A673 (cell line): ENCODE measurements around the gene NLGN1. TPM values are rescaled to one million over a fixed set of nuclear protein-coding genes. Genes with fewer than 3 reads are reported as not detected.
A peak's percentile ranks its signal among the peaks of the same experiment; 100 is the strongest.

Experiments
- BruUV-seq: library from RNA; stranded (reverse); fragments of 400-500 nt; replicated peaks from 2 replicates; lab custom pipeline; 2021; lab: Mats Ljungman, UMichigan
- CTCF ChIA-PET: fragments of 300-600 bp; sonication (Branson Sonifier 250); formaldehyde crosslinking; loops from one replicate; lab custom pipeline; 2022; ENCODE audit warnings: antibody characterized with exemption; lab: Charles Lee
- POLR2A ChIA-PET: fragments of 300-600 bp; sonication (Branson Sonifier 250); formaldehyde crosslinking; loops from one replicate; lab custom pipeline; 2022; ENCODE audit warnings: antibody characterized with exemption; ENCODE audit not compliant: low non-redundant PET; lab: Charles Lee
- DNase-seq: peaks from one replicate; pipeline ENCODE4 v3.0.0-alpha.2; 2015; ENCODE audit warnings: low spot score
- H3K27ac ChIP-seq: fragments of 200-600 bp; sonication (generic); 2 replicates; pipeline ENCODE4 v1.5.1; 2016; ENCODE audit warnings: mixed run types, low read depth, mild to moderate bottlenecking, mixed read lengths, antibody characterized with exemption, low read length; ENCODE audit not compliant: poor library complexity, severe bottlenecking
- H3K27me3 ChIP-seq: fragments of 200-600 bp; sonication (generic); replicated peaks from 2 replicates; pipeline ENCODE4 v1.6.1; 2017; ENCODE audit warnings: mixed run types, low read depth, mild to moderate bottlenecking, mixed read lengths, antibody characterized with exemption, low read length; ENCODE audit not compliant: insufficient read depth, poor library complexity
- H3K36me3 ChIP-seq: fragments of 200-600 bp; sonication (generic); 2 replicates; pipeline ENCODE4 v1.6.1; 2016; ENCODE audit warnings: mixed run types, mild to moderate bottlenecking, mixed read lengths, antibody characterized with exemption, low read length; ENCODE audit not compliant: insufficient read depth, poor library complexity, severe bottlenecking
- H3K4me1 ChIP-seq: fragments of 200-600 bp; sonication (generic); 2 replicates; pipeline ENCODE4 v1.6.1; 2017; ENCODE audit warnings: mixed run types, mild to moderate bottlenecking, mixed read lengths, antibody characterized with exemption, low read length; ENCODE audit not compliant: insufficient read depth, poor library complexity, severe bottlenecking
- H3K4me3 ChIP-seq: fragments of 200-600 bp; sonication (generic); 2 replicates; pipeline ENCODE4 v1.5.1; 2016; ENCODE audit warnings: low read depth, mixed run types, mild to moderate bottlenecking, mixed read lengths, low read length; ENCODE audit not compliant: poor library complexity, severe bottlenecking
- H3K9me3 ChIP-seq: fragments of 200-600 bp; sonication (generic); 2 replicates; pipeline ENCODE4 v1.6.1; 2016; ENCODE audit warnings: mixed run types, low read depth, mild to moderate bottlenecking, mixed read lengths, antibody characterized with exemption, low read length; ENCODE audit not compliant: poor library complexity, severe bottlenecking
- EZH2 ChIP-seq: fragments of 200-600 bp; sonication (generic); IDR thresholded peaks from 2 replicates; pipeline ENCODE4 v1.6.1; 2017; ENCODE audit warnings: borderline replicate concordance, low read depth, mild to moderate bottlenecking, mixed read lengths, antibody characterized with exemption, low read length; ENCODE audit not compliant: poor library complexity, severe bottlenecking
- intact Hi-C: fragments of 100-400 bp; cut with micrococcal nuclease; formaldehyde crosslinking; loops from one replicate; pipeline ENCODE4 v1.10.0; 2022; ENCODE audit not compliant: unreplicated experiment
- total RNA-seq: library from RNA; stranded (reverse); gene quantifications from 2 replicates; pipeline ENCODE4 v1.2.3, GENCODE V29; 2021
- TF ChIP-seq, protein P1 (sequence below): fragments of 300-800, 200-600 bp; sonication (generic); conservative IDR thresholded peaks from 2 replicates; pipeline ENCODE4 v1.5.1; 2017; ENCODE audit warnings: low read depth, mild to moderate bottlenecking, antibody characterized with exemption, low read length, moderate library complexity, mixed read lengths

NLGN1 gene
- total RNA-seq, 1 experiment from 2014 or later = 0.39 TPM

DNA sequence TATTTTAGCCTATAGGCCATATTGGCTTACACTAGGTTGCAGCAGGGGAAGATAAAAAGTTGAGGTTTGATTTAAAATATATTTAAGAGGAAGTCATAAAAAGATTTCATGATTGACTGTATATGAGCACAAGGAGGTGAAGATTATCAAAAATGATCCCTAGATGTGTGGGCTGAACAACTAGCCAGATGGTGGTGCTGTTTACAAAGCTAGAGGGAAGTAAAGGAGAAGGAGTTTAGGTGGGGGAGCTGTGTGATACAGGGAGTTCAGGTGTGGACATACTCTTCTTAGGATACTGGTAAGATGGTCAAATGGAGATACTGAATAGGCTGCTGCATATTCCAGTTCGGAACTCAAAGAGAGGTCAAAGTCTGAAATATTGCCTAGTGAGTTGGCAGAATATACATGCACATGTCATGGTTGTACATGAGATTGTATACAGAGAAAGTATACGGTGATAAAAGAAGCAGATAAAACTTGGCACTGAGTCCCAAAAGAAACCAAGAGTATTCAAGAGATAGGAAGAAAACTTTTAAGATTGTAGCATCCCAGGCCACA, 727.8 kb downstream of the NLGN1 start:
- H3K4me3 ChIP-seq = no peak overlapping the region
- intact Hi-C loops = loop anchor here (10.0 kb wide), 1 partner anchor 499 kb away; no protein-coding TSS in a partner anchor
- no TSS peak for BruUV-seq
- H3K4me1 ChIP-seq = peaks cover 10% of the 10 kb centered on the region
- no peak for TF ChIP-seq EZH2
- TF ChIP-seq, protein P1, sequence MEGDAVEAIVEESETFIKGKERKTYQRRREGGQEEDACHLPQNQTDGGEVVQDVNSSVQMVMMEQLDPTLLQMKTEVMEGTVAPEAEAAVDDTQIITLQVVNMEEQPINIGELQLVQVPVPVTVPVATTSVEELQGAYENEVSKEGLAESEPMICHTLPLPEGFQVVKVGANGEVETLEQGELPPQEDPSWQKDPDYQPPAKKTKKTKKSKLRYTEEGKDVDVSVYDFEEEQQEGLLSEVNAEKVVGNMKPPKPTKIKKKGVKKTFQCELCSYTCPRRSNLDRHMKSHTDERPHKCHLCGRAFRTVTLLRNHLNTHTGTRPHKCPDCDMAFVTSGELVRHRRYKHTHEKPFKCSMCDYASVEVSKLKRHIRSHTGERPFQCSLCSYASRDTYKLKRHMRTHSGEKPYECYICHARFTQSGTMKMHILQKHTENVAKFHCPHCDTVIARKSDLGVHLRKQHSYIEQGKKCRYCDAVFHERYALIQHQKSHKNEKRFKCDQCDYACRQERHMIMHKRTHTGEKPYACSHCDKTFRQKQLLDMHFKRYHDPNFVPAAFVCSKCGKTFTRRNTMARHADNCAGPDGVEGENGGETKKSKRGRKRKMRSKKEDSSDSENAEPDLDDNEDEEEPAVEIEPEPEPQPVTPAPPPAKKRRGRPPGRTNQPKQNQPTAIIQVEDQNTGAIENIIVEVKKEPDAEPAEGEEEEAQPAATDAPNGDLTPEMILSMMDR = peak; percentile 80
- H3K27ac ChIP-seq = no peak overlapping the region
- no peaks in the 10 kb centered on the region for H3K9me3 ChIP-seq
- peak; percentile 61 for DNase-seq
- ChIA-PET CTCF (no interaction called here), POLR2A (no interaction called here)
- H3K27me3 ChIP-seq = no peaks in the 10 kb centered on the region
- H3K36me3 ChIP-seq = no peaks in the 10 kb centered on the region

DNA sequence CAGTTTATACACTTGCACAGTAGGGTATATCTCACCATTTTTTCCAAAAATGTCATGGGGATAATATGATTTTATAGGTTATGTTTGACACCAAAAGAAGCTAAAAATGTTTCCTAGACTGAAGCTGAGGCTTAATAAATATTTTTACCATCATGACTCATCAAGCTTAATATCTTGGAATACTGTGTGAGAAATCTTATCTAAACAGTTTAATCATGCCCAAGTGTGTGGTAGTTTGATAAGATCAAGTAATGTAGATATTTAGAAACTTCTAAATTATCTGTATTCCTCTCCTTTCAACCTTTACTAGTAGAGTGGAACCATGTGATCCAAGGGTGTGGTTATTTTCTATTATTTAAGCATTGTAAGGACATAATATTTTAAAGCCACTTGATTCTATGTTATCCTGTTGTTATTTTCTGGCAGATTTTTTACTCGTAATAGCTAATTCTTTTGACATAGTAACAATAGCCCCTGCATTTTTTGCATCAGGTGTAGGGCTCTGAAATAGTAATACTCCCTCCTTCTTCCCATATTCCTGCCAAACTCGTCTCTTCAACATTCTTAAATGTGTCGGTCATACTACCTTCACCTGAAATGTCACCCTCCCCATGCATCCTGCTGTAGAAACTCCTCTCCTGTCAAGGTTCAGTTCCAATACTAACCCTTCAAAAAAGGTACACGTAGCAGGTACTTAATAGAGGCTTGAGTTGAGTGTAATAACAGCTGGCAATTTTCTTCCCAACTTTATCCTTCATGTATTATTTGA, 729.6 kb downstream of the NLGN1 start:
- no peak for TF ChIP-seq EZH2
- TF ChIP-seq, protein P1 = no peak
- intact Hi-C loops = loop anchor here (10.0 kb wide), 1 partner anchor 498 kb away; no protein-coding TSS in a partner anchor
- DNase-seq = no peak
- Histone ChIP-seq H3K36me3 (no peaks in the 10 kb centered on the region), H3K9me3 (no peaks in the 10 kb centered on the region), H3K4me3 (no peak overlapping the region), H3K27me3 (no peaks in the 10 kb centered on the region), H3K27ac (no peak overlapping the region), H3K4me1 (no peaks in the 10 kb centered on the region)
- ChIA-PET CTCF (no interaction called here), POLR2A (no interaction called here)
- BruUV-seq = no TSS peak

DNA sequence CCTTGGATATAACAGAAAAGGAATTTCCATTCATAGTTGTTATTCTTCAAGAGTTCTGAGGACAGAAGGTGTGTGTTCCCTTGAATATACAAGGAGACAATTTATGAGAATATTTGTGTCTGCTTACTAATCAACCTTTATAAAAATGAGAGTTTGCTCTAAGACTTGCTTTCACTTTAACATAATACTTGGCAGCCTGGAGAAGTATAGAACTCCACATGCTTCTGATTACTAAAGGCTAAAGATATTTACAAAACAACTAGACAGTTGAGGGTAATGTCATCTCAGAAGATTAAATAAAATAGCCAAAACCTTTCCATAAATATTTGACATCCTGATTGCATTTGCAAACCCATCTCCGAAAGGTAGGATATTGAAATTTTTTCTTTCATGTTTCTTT, 734.5 kb downstream of the NLGN1 start:
- Histone ChIP-seq H3K4me3 (no peak overlapping the region), H3K36me3 (no peaks in the 10 kb centered on the region), H3K4me1 (no peaks in the 10 kb centered on the region), H3K27me3 (no peaks in the 10 kb centered on the region), H3K27ac (no peak overlapping the region), H3K9me3 (no peaks in the 10 kb centered on the region)
- ChIA-PET CTCF (no interaction called here), POLR2A (no interaction called here)
- DNase-seq = no peak
- no peak for TF ChIP-seq EZH2
- TF ChIP-seq, protein P1 = no peak
- intact Hi-C loops = no loop called here
- no TSS peak for BruUV-seq
